GM12874 (cell line): ENCODE measurements around the gene MTR.

Source experiments
- TF ChIP-seq, protein P1 (sequence below): IDR thresholded peaks from 2 replicates; pipeline ENCODE4 v1.5.1; 2011; ENCODE audit warnings: low read depth, mild to moderate bottlenecking, control low read depth, low read length, moderate library complexity; ENCODE audit not compliant: insufficient read depth

Gene MTR

DNA sequence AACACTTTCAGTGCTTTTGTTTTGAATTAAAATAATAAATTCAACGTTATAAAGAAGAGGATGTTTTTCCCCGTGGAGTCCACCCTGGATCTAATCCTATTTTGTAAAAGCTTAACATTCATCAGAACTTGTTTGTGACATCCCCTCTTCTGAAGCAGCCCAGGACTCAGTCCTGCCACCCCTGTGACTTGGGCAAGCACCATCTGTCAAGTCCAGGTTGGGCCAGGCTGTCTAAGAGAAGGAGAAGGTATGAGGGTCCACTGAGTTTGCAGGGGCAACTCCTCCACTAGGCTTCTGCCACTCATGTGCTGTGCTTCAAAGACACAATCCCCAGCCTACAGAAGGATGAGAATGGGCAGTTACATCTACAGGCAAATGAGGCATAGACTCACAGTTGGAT lies 149.5 kb downstream of the MTR start:
- TF ChIP-seq, protein P1, sequence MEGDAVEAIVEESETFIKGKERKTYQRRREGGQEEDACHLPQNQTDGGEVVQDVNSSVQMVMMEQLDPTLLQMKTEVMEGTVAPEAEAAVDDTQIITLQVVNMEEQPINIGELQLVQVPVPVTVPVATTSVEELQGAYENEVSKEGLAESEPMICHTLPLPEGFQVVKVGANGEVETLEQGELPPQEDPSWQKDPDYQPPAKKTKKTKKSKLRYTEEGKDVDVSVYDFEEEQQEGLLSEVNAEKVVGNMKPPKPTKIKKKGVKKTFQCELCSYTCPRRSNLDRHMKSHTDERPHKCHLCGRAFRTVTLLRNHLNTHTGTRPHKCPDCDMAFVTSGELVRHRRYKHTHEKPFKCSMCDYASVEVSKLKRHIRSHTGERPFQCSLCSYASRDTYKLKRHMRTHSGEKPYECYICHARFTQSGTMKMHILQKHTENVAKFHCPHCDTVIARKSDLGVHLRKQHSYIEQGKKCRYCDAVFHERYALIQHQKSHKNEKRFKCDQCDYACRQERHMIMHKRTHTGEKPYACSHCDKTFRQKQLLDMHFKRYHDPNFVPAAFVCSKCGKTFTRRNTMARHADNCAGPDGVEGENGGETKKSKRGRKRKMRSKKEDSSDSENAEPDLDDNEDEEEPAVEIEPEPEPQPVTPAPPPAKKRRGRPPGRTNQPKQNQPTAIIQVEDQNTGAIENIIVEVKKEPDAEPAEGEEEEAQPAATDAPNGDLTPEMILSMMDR = no peak

DNA sequence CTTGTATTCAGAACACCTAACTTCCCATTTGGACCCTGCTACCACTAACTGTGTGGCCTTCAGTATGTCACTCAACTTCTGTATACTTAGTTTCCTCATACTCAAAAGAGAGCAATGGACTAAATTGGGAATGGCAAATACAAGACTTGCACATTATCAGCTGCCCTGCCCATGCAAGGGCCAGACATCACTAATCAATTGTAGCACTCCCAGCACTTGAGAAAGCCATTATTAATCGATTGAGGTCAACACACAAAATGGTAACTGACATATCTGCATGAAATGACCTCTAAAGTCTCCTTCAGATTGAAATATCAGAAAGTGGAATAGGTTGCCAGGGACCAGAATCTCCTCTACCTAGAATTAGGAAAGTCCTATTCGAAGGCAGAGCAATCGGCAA lies 149.9 kb downstream of the MTR start:
- TF ChIP-seq, protein P1 = no peak

DNA sequence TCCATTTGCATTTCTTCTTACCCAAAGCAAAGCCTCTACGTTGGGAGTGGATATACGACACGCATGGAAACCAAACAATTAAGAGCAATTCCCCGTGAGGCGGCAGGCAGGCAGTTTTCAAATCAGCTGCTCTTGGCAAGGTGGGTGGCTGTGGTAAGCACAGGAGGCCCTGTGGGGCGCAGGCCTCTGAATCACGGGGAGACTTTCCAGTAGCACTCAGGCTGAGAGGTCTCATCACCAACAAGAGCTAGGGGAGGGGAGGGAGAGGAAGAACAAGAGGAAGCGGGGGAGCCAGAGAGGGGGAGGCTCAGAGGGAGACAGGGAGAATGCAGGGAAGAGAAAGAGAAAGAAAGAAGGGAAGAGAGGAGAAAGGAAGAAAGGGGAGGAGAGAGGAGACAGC lies 152.7 kb downstream of the MTR start:
- TF ChIP-seq, protein P1 = no peak

DNA sequence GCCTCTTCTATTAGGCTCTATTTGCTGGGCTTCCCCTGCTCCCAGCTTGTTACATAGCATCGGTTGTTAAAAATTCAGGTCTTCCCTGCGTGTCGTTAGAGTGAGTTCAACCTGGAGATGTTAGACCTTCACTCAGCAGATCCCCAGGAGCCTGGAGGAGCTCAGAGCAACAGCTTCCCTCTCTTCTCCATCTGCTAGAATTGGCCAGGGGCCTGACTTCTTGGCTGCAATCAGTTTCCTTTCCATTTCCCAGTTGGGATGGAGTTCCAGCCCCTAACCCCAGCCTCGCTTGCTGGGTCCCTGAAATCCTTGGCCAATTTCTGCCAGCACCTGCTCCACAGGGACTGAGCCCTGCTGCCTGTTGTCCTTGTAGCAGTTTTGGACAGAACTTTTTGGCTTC lies 153.3 kb downstream of the MTR start:
- TF ChIP-seq, protein P1 = no peak

DNA sequence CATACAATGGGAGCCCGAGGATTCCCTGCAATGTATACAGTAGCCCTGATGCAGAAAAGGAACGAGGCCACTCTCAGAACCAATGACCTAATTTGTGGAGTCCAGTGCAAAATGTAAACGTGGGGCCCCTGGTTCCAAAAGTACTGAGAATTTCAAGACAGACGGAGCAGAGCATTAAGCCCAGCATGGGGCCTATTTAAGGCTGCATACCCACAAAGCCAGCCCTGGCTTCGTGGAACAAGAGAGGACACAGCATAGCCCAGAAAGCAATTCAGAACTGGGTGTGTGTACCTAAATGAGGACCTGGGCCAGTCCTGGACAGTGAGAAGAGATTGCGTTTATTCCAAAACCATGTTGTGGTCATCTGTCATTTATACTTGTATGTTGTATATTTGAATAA lies 153.9 kb downstream of the MTR start:
- TF ChIP-seq, protein P1 = no peak

DNA sequence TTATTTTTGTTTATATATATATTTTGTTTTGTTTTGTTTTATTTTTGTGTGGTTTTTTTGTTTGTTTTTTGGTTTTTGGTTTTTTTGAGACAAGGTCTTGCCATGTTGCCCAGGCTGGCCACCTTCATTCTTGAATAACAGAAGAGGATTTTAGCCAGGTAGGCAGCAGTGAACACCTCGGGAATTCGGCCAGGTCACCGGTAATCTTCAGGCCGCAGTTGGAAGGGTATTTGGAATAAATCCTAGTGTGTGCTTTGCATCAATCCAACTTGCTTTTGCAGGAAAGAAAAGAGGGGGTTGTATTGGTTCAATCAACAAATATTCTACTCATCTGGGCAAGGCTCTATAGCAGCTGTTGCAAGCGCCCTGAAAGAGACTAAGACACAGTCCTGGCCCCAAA lies 155.3 kb downstream of the MTR start:
- TF ChIP-seq, protein P1 = no peak

DNA sequence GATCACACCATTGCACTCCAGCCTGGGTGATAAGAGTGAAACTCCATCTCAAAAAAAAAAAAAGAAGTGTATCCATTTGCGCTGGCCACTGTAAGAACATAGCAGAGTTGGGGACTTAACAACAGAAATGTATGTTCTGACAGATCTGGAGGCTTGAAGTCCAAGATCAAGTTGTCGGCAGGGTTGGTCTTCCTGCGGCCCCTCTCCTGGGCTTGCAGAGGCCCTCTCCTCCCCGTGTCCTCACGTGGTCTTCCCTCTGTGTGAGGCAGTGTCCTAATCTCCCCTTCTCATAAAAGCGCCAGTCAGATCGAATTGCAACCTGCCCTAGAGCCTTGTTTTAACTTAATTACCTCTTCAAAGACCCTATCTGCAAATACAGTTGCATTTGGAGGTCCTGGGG lies 156.6 kb downstream of the MTR start:
- TF ChIP-seq, protein P1 = no peak
